Left lobe of liver (tissue), 2 donors: Measurements from ENCODE around the gene SMIM29. TPM values are rescaled to one million over a fixed set of nuclear protein-coding genes. Genes with fewer than 3 reads are reported as not detected.
"Not testable (repeated sequence)": the region's sequence is repeated elsewhere in the genome, so short reads cannot be mapped to it uniquely, and the experiment has no call there.

Source experiments
- ATAC-seq: fragments of 200-7000 bp; cut with Tn5 transposase; one replicate; pipeline ENCODE4 v1.9.1; 2020; ENCODE audit warnings: mild to moderate bottlenecking, moderate library complexity
- DNase-seq: peaks from one replicate; pipeline ENCODE4 v3.0.0-alpha.2; 2020; ENCODE audit warnings: low spot score
- total RNA-seq: library from RNA; stranded (reverse); gene quantifications from one replicate; pipeline ENCODE4 v1.2.1, GENCODE V29; 2021
- donor health status: DM: no; HTN: no; CAD: no; lungs with moderate emphysema.
- donor health status: DM: no; HTN: yes; CAD: no.

Gene SMIM29
- total RNA-seq: 6.4 TPM

DNA sequence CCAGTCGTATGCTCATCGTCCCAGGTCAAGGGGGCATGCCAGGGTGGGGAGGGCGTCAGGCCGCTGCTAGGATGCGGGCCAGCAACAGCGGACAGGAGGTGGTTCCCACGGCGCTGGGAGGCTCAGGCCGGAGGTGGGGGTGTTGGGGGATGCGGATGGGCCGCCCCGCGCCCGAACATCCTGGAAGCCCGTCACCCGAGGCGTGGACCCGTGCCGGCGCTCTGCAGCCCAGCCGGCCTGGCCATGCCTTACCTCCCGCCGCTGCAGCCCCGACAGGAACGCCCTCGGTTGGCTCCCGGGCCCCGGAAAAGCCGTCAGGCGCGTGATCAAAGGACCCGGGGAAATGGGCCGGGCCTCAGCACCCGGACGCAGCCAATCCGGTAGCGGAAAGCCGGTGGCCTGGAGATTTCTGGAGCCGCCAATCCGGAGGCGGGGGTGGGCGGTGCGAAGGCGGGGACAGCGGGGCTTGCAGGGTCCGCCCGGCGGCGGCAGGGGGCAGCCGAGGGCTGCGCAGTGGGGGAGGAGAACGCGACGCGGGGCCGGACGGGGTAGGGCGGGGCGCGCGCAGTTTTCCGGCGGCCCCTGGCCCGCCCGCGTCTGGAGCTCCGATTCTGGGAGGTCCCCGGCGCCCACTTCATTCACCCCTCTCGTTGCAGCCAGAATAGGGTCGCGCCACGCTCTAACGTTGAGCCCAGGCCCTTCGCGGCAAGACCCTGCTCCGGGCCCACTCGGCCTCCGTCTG, at the start of gene SMIM29:
SMIM29 (minus strand) TSS at position 280 of the 742 bp plus-strand sequence. CDS start 1,215 bp downstream, outside the sequence.
- DNase-seq (peak; percentile 99), ATAC-seq (peak; percentile 94)

DNA sequence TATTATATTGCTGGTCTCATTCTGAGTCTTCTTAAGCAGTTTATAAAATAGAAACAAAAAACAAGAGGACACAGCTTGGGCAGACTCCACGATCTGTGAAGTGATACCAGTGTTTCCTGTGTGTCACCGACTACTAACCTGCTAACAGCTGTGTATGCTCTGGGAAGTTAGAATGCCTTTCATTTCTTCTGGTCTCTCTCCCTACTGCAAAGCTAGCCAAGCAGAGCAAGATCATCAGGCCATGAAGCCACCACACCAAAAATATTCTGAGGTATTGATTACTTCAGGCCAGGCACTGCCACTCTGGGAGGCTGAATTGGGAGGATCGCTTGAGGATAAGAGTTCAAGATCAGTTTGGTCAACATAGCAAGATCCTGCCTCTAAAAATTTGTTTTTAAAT, 46.9 kb upstream of the SMIM29 start:
- DNase-seq (no peak), ATAC-seq (no peak)

DNA sequence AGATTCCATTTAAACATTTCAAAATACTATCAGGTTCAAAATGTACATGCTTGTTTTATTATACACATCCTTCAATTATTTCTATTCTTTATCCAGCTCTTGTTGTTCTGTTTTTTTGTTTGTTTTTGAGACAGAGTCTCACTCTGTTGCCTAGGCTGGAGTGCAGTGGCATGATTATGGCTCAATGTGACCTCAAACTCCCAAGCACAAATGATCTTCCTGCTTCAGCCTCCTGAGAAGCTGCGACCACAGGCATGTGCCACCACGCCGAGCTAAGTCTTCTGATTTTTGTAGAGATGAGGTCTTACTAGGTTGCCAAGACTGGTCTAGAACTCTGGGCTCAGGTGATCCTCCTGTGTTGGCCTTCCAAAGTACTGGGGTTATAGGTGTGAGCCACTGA, 44.1 kb upstream of the SMIM29 start:
- no peak for DNase-seq
- ATAC-seq: no peak

DNA sequence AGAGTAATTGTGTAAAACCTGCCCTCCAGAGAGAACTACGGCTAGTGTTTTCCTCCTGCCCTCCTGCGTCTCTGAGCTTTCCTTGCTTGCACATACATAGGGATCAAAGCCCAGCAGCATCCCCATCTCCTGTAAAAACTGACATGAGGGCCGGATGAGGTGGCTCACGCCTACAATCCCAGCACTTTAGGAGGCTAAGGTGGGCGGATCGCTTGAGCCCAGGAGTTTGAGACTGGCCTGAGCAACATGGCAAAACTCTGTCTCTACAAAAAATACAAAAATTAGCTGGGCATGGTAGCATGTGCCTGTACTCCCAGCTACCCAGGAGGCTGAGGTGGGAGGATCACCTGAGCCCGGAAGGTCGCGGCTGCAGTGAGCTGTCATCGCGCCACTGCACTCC, 40.3 kb upstream of the SMIM29 start:
- ATAC-seq (no peak), DNase-seq (no peak)

DNA sequence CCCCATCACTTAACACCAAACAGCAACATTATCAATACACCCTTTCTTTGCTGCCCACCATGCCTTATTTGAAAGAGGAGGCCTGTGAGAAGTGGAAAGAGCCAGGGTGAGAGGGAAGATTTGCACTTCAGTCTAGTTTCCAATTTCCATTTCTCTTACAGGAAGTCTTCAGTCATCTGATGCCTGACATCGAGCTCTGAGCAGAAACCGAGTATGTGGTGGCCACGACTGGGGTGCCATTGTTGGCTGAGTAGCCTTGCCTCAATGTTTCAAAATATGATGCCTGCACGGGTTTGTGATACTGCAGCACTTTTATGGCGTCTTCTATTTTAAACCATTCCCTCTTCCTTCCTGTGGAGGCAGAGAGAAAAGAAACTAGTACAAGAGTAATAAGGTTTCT, 39.8 kb upstream of the SMIM29 start:
- ATAC-seq: no peak
- DNase-seq: no peak

DNA sequence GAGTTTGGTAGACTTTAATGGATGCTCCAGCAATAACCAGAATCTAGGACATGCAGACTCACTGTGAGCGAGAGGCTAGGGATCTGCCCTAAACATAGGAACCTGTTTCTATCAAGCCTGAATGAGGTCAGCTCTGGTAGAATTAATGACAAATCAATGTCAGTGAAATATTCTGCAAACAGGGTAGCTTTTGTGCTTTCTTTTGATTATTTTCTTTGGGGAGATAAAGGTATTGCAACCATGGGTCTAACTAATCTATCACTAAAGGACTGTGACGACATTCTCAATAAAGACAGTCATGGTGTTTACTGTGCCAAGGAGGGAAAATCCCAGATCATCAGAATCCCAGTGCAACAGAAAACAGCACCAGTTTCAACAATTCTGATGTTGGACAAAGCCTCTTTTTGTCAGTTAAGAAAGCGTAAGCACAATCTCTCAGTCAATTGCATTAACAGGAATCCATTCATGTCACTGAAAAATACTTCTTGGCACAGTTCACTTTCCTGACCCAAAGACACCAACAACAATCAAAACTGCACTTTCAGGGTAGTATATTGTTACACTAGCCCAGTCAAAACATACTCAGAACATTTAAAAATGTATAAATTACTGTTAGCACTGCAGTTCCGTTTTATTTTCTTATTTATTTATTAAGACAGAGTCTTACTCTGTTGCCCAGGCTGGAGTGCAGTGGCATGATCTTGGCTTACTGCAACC, 36.8 kb upstream of the SMIM29 start:
- ATAC-seq: no peak

DNA sequence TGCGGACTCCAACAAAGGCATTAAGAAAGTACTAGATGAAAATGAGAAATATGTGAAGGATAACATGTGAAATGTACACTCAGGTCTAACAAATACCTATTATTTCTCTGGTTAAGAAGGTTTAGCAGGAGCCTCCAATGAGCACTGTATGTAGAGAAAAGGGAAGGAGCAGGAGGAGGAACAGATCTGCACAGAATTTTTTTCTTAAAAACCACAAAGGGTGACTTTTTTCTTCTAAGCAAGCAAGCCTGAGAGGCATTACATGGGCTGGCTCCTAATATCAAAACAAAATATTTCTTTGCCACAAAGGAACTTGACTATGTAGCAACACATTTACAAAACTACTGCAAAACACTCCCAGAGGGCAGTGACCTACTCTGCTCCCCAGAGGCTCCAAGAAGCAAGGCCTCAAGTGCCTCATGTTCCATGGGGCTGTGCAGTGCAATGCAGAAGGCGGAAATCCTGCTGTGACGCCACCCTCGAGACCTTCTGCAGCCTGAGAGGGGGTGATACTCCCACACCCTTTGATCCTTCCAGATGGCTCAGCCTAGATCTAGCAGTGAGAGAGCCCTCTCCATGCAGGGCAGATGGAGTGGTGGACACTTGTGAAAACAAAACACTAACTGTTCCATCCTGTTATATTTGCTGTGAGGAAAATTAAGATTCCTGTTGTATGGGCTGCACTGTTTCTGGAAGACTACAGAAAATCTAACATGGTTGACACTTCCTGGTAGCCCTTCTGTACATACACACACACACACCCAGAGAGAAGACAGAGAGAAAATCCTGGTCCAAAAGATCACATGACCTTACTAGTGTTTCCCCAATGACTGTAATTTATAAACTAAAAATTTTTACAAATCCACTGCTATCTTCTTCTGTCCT, 36.0 kb upstream of the SMIM29 start:
- DNase-seq: peak; percentile 53
- peak; percentile 68 for ATAC-seq

More for the DNA sequence above, 36.8 kb upstream of the SMIM29 start:
- DNase-seq: no peak

DNA sequence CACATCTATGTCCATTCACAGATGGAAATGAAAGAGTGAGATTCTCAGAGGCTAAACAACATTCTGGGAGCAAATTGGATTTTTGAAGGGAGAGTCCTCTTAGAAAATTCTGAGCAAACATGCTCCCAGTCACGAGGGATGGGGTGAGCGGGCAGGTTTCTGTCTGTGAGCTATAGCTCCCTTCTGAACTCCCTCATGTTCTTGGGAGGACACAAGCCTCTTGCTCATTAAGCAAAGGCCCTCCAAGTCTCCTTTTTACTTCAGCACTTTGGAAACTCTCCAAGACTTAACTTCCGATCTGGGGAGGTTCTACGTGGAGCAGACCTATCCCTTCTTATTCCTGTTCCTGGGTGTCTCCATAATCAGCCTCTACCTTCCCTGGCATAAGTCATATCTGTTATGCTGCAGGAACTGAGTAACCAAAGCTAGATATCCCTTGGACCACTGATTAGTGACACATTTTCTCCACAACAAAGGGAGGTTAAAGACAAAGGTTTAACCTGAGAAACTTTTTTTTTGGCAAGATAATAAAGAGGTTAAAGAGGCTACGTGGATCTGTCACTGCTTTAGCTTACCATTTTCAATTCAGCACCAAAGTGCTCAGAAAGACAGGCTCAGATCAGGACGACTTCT, 33.0 kb upstream of the SMIM29 start:
- ATAC-seq (no peak), DNase-seq (no peak)

DNA sequence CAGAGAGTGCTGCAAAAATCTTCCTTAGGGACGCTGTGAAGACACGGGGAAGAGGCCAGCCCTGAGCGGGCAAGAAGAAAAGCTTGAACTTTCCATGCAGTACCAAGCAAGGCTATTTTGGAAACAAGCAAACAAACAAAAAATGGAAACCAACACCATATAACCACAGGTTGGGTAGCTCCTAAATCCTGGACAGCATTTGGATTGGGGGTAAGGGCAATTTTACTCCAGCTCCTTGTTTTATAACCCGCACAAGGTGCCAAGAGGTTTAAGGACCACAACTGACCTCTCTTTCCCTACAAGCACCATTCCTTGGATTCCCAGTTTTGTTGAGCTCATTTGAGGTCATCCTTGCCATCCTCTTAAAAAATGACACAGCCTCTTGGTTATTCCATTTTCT, 31.4 kb upstream of the SMIM29 start:
- no peak for DNase-seq
- no peak for ATAC-seq

DNA sequence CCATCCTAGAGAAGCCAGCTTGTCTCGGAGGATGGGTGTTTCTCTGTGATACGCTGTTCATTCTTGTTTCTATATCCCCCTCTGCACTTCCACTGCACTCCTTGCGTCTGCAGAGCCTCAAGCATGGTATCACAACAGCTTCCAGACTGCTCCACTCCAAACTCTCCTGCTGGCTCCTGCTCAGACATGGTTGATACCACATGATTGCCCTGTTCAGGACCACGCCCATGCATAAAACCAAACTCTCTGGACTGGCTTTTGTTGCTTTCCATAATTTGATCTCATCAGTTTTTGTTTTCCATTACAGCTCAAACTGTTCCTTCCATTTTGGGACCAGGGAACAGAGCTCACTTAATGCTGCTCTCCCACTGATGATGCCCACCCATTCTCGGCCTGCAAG, 30.0 kb upstream of the SMIM29 start:
- no peak for ATAC-seq
- no peak for DNase-seq

DNA sequence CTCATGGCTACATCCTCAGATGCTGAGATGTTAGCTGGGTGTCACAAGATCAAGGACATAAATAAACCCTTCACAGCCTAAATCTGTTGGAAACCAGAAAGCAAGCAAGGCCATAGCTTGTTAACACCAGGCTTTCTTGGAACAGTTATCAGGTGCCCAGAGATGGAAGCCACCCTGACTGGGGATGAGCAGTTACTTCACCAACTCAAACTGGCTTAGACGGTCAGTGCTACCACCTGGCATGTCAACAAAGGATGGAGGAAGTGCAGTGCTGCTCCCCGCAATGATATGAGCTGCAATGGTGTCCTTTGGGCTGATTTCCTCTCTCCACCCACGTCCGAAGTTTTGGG, 28.9 kb upstream of the SMIM29 start:
- DNase-seq: no peak
- ATAC-seq: no peak

DNA sequence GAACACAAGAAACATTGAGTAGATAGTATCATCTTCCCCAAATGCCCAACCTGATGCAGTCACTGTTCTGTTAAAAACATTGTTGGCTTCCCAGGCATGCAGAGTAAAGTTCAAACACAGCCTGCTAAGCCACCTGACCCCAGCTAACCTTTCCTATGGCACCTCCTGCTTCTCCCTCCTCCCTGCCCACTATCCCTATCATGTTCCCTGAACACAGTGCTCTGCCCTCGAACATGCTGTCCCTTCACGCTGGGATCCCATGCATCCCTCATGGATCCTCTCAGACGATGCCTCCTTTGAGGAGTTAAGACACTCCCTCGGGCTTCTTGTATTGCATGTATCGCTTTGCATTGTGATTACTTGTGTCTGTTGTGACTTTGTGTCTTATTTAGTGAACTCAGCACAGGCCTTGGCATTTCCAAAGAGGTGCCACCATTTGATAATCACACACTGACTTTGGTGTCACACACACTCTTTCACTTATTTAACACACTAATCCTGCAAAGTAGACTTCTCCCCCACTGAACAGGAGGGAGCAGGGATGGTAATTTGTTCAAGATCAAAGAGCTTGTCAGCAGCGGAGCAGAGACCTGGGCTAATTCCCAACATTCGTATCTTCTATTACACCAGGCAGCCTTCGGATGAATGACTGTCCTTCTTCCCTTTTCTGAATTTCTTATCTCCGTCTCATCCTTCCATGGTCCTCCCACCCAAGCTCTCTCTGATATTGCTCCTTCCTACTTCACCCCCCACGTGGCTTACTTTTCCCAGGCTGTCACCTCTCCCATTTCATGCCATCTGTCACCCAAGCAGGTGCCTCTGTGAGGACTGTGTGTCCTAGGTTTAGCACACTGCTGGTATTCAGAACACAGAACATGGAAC, 28.3 kb upstream of the SMIM29 start:
- ATAC-seq (peak; percentile 90), DNase-seq (no peak)

DNA sequence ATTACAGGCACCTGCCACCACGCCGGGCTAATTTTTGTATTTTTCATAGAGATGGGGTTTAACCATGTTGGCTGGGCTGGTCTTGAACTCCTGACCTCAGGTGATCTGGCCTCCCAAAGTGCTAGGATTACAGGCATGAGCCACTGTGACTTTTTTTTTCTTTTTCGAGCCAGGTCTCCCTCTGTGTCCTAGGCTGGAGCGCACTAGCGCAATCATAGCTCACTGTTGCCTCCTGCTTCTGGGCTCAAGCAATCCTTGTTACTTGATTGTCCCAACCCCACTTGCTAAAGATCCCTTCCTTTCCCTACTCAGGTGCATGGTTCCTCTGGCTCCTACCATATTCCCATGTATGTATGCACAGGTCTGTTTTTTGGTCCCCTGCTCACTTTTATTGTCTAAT, 27.4 kb upstream of the SMIM29 start:
- ATAC-seq: no peak
- DNase-seq: no peak

DNA sequence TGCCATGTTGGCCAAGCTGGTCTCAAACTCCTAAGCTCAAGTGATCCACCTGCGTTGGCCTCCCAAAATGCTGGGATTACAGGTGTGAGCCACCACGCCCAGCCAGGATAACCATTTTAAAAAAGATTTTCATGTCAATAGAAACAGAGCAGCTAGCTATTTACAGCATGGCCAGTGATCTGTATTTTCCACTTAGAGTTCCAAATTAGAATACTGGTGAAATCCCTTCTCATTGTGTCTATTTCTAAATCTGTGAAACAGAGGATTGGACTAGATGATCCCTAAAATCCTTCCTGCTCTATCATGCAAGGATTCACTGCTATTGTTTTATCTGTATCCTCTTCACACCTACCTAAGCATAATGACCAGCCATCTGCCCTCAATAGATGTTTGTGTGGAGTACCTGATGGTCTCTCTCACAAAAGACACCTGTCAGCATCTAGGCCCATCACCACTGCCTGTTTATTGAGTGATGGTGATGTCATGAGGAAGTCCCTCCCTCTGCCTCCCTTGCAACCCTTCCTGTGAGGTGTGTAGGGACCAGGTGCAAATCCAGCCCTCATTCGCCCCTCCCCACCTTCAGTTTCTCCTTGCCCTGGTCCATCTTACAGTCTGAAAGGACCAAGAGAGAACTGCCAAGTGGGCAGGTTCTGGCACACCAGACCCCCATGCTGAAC, 26.5 kb upstream of the SMIM29 start:
- ATAC-seq (no peak), DNase-seq (no peak)

DNA sequence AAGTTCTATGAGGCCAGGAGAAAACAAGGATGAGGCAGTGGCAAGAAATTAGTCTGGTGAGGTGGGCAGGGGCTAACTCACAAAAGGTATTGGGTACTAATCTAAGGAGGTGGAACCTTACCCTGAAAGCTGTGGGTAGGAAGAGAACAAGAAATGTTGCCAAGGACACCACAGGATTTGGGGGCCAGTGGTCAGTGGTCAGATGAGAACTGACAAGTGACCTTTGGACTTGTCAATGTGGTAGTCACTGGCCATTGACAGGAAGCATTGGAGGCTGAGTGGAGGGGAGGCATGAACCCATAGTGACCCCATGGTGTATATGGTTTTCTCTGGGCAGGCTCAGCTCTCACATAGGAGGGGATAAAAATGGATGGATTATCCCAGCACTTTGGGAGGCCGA, 25.3 kb upstream of the SMIM29 start:
- ATAC-seq (no peak), DNase-seq (no peak)

DNA sequence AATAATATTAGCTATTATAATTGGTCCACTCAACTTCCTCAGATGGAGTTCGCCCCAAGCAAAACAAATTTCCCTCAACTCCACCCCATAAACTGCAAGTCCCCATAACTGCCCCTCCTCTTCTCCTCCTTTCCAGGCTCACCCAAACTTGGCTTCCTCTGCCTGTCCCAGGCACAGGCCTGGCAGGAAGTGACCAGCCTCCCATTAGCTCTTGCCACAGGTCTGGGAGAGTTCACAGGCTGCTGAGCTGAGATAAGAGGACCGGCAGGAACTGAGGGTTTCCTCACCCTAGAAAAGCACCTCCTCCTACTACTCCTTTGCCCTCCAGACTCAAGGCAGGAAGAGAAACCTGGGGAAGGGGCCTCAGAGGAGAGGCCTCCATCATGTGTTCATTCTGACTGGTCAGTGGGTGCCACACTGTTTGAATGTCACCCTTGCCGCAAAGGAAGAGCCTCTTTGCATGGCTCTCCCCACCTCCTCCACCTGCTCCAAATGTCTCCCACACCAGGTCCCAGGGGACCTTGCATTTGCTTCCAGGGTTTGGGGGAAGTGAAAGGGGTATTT, 24.5 kb upstream of the SMIM29 start:
- DNase-seq (no peak), ATAC-seq (peak; percentile 63)

DNA sequence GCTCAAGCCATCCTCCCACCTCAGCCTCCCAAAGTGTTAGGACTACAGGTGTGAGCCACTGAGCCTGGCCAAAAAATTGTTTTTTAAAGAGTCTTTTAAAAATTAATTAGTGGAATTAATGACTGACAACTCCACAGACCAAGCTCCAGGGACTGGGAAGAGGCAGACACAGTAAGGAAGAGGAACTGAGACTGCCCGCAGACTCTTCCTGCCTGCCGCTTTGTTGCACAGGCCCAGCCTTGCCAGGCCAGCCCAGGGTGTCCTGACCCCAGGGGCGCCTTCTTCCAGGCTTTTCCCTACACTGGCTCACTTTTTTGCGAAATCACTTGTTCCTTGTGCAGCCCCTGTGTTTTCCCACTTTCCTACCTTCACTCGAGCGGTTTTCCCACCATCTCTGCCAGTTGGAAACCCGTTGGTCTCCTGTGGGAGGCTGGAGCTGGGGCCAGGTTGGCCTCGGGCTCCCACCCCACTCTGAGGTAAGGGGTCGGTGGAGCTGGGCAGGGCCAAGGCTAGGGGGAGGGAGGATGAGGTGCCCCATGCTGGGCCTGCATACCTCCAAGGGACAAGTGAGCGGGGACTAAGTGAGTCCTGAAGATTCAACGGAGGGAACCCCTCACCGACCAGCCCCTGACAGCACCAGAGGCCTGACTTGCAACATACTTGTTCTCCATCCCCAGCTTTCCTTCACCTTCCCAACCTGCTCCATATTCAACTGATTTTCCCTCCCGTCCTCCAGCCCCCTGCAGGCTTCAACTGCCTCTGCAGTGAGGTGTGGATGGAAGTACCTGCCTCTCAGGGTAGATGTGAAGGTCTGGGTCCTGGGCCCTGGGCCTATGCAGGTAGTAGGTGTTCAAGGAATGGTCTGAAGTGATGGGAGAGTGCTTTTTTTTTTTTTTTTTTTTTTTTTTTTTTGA, 23.5 kb upstream of the SMIM29 start:
- DNase-seq: no peak
- ATAC-seq: peak; percentile 40

DNA sequence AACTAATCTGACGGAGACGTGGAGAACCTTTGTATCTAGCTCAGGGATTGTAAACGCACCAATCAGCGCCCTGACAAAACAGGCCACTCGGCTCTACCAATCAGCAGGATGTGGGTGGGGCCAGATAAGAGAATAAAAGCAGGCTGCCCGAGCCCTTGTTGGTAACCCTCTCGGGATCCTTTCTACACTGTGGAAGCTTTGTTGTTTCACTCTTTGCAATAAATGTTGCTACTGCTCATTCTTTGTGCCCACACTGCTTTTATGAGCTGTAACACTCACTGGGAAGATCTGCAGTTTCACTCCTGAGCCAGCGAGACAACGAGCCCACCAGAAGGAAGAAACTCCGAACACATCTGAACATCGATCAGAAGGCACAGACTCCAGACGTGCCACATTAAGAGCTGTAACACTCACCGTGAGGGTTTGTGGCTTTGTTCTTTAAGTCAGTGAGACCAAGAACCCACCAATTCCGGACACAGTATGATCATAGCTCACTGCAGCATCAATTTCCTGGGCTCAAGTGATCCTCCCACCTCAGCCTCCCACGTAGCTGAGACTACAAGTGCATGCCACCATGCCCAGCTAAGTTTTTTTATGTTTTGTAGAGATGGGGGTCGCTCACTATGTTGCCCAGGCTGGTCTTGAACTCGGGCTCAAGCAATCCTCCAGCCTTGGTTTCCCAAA, 21.0 kb upstream of the SMIM29 start:
- not testable (repeated sequence) for DNase-seq, ATAC-seq
